K562 (cell line): Measurements from ENCODE around the gene WFIKKN1. TPM values are rescaled to one million over a fixed set of nuclear protein-coding genes. Genes with fewer than 3 reads are reported as not detected.
A peak's percentile ranks its signal among the peaks of the same experiment; 100 is the strongest.

Experiments
- BHLHE40 ChIP-seq: IDR thresholded peaks from 2 replicates; pipeline ENCODE4 v1.6.1; 2011; ENCODE audit warnings: low read length, improper control_type of control experiment
- CBFA2T3 ChIP-seq: fragments of 450-650 bp; IDR thresholded peaks from 2 replicates; pipeline ENCODE4 v1.6.1; 2017
- KDM1A ChIP-seq, 2 experiments: fragments of 450-650 bp; IDR thresholded peaks; 2 replicates each; pipeline ENCODE4 v1.6.1; 2016; ENCODE audit warnings: mild to moderate bottlenecking in 2 of 2
- MGA ChIP-seq: fragments of 450-650 bp; IDR thresholded peaks from 2 replicates; pipeline ENCODE4 v1.6.1; 2016; ENCODE audit warnings: mild to moderate bottlenecking, moderate library complexity
- NFIX ChIP-seq: fragments of 250-450 bp; sonication (Bioruptor Pico); IDR thresholded peaks from 2 replicates; pipeline ENCODE4 v1.4.0; 2020; ENCODE audit warnings: low read depth, mild to moderate bottlenecking, moderate library complexity
- PHTF2 ChIP-seq: fragments of 250-450 bp; sonication (Bioruptor Pico); IDR thresholded peaks from 2 replicates; pipeline ENCODE4 v1.5.0; 2021; ENCODE audit warnings: mild to moderate bottlenecking
- TEAD4 ChIP-seq, 2 experiments: sonication (generic) in 1 of 2; formaldehyde crosslinking in 1 of 2; IDR thresholded peaks; 2 replicates each; pipeline versions ENCODE4 v1.6.1 to v1.8.0; 2012 to 2022; ENCODE audit warnings: borderline replicate concordance in 1 of 2, inconsistent platforms in 1 of 2, low read length in 1 of 2, mild to moderate bottlenecking in 1 of 2, missing genetic modification reagents in 1 of 2
- USF2 ChIP-seq: sonication (generic); formaldehyde crosslinking; IDR thresholded peaks from 2 replicates; pipeline ENCODE4 v1.5.0; 2020; ENCODE audit warnings: missing genetic modification reagents
- polyA plus RNA-seq, 8 experiments: library from polyadenylated mRNA; depleted of rRNA in 4 of 8; stranded (reverse) in 5 of 8; unstranded in 3 of 8; fragments of >200 nt; fragmentation: Nextera tagmentation in 2 of 8; fragmentation: Illumina TruSeq in 1 of 8; extraction: Ambion mirVana in 2 of 8; extraction: Trizol in 1 of 8; gene quantifications; 2 replicates each; pipeline versions ENCODE4 v1.2.1 to v1.2.3, GENCODE V29; 2011 to 2014; ENCODE audit warnings: inconsistent platforms in 1 of 8, missing spikeins in 1 of 8
- total RNA-seq, 7 experiments: library from RNA; depleted of rRNA in 6 of 7; stranded (reverse); fragments of >200 nt in 6 of 7; fragmentation: Illumina TruSeq in 2 of 7; extraction: Trizol in 2 of 7; gene quantifications; 2 replicates each; pipeline versions ENCODE4 v1.2.1 to v1.2.3, GENCODE V29; 2011 to 2021; ENCODE audit warnings: low replicate concordance in 1 of 7
- TF ChIP-seq, protein P1 (sequence below): sonication (generic); formaldehyde crosslinking; IDR thresholded peaks from 2 replicates; pipeline ENCODE4 v1.9.0; 2022; ENCODE audit warnings: mild to moderate bottlenecking, missing genetic modification reagents
- TF ChIP-seq, protein P2 (sequence below): fragments of 250-450 bp; sonication (Bioruptor Pico); IDR thresholded peaks from 2 replicates; pipeline ENCODE4 v1.9.0; 2021; ENCODE audit warnings: mild to moderate bottlenecking, inconsistent platforms

WFIKKN1 gene
- total and polyA plus RNA-seq, 9 of the 15 experiments (the other 6 are each of a cell fraction or from before 2014, with no cell fraction given) = 0.14 to 1.1 (median 0.50) TPM; not detected in 4

DNA sequence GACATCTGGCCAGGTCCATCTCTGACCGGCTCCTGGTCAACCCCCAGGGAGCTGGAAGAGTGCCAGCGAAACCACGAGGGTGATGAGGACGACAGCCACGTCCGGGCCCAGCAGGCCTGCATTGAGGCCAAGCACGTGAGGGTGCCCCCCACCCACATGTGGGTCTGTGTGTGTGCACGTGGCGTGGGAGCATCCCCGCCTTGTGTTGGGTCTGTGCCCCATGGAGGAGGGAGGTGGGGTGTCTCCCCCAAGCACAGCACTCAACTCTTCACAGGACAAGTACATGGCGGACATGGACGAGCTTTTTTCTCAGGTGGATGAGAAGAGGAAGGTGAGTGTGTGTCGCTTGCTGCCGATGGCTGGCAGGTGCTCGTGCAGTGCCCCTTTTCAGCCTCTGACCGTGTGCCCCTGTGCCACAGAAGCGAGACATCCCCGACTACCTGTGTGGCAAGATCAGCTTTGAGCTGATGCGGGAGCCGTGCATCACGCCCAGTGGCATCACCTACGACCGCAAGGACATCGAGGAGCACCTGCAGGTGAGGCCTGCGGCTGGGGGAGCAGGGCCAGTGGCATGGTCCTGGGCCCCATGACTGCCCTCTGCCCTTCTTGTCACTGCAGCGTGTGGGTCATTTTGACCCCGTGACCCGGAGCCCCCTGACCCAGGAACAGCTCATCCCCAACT lies 51.1 kb downstream of the WFIKKN1 start (continued):
- TF ChIP-seq TEAD4 (IDR thresholded peaks at IDR 0.05; ENCODE audit: low read length) = peak; percentile 22; the same call in 1 of the 2 replicates
- no peak for TF ChIP-seq TEAD4 (CRISPR knock-in tag; IDR thresholded peaks at IDR 0.05; ENCODE audit: borderline replicate concordance)
- no peak for TF ChIP-seq PHTF2
- peak; percentile 92 for TF ChIP-seq BHLHE40
- TF ChIP-seq MGA = peak; percentile 97
- TF ChIP-seq, protein P1, sequence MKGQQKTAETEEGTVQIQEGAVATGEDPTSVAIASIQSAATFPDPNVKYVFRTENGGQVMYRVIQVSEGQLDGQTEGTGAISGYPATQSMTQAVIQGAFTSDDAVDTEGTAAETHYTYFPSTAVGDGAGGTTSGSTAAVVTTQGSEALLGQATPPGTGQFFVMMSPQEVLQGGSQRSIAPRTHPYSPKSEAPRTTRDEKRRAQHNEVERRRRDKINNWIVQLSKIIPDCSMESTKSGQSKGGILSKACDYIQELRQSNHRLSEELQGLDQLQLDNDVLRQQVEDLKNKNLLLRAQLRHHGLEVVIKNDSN (CRISPR knock-in tag) = peak; percentile 72
- TF ChIP-seq, protein P2, sequence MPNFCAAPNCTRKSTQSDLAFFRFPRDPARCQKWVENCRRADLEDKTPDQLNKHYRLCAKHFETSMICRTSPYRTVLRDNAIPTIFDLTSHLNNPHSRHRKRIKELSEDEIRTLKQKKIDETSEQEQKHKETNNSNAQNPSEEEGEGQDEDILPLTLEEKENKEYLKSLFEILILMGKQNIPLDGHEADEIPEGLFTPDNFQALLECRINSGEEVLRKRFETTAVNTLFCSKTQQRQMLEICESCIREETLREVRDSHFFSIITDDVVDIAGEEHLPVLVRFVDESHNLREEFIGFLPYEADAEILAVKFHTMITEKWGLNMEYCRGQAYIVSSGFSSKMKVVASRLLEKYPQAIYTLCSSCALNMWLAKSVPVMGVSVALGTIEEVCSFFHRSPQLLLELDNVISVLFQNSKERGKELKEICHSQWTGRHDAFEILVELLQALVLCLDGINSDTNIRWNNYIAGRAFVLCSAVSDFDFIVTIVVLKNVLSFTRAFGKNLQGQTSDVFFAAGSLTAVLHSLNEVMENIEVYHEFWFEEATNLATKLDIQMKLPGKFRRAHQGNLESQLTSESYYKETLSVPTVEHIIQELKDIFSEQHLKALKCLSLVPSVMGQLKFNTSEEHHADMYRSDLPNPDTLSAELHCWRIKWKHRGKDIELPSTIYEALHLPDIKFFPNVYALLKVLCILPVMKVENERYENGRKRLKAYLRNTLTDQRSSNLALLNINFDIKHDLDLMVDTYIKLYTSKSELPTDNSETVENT (CRISPR knock-in tag) = no peak
- TF ChIP-seq KDM1A (IDR thresholded peaks at IDR 0.05) = no peak
- peak; percentile 4; the same call in 1 of the 2 replicates for TF ChIP-seq NFIX (CRISPR knock-in tag)
- peak; percentile 61 for TF ChIP-seq USF2
- TF ChIP-seq CBFA2T3 = peak; percentile 55
